HG03159 (cell line): Measurements from ENCODE around the gene SLC25A39.

Experiments
- ATAC-seq: cut with Tn5 transposase; IDR thresholded peaks from one replicate; pipeline ENCODE4 v1.9.1; 2021; ENCODE audit warnings: mild to moderate bottlenecking, moderate library complexity; ENCODE audit not compliant: unreplicated experiment

The SLC25A39 gene

DNA sequence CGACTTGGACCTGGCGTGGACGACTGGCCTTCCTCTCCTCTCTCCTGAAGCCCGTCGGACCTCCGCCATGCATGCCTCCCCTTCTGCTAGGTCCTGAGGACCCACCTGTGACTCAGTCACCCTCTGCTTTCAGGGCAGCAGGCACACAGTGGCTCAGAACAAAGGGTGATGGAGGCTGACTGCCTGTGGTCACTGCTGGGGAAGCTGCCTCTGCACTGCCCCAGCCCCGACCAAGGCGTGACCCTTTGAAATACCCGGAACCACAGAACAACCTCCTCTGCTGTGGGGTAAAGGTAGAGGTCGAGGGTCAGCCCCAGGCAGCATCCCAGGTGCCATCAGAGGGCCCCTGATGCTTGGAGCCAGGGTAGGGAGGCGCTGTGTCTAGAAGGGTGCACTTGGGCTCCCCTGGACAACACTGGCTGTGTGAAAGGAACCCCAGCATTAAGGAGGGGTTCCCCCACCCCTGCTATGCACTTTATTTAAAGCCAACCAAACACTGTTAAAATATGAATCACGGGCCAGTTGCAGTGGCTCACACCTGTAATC is 44.2 kb downstream of the SLC25A39 start:
- ATAC-seq = no peak

DNA sequence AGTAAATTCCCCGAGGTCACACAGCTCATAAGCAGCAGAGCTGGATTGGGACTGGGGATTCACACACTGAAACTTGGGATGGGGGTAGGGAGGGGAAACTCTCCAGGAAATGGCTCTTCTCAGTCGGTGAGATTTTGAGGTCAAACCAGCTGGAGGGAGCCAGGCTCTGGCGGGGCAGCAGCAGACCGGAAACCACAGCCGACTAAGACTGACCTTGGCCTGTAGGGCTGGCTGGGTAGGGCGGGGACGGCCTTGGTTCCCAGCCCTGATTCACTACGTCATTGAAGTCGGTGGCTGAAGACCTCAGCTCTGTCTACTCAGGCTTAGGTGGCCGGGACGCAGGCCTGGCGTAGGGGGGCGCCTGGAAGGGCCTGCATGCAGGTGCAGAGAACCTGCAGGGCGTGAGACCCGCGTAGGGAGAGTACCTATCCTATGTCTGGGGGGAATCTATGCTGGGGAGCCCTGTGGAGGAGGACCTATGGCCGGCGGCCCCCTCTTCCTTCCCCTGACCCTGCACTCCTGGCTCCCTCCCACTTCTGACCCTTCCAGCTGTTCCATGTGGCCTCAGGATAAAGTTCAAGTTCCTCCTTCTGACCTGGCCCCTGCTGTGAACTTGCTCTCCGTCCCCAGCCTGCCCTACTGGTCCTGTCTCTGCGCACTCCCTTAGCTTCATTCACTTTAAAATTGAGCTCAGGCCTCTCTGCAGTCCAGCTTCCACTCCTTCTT is 44.8 kb downstream of the SLC25A39 start:
- peak; percentile 66 for ATAC-seq

DNA sequence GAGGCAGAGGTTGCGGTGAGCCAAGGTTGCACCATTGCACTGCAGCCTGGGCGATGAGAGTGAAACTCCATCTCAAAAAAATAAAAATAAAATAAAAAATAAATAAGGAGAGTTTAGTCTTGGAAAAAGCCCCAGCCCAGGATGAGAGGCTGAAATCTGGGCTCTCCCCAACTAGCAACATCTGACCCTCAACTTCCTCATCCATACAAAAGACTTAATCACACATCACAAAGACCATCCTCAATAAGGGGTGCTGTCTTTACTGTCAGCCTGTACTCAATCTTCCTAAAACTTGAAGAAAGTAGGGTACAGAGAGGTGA is 45.3 kb downstream of the SLC25A39 start:
- no peak for ATAC-seq

DNA sequence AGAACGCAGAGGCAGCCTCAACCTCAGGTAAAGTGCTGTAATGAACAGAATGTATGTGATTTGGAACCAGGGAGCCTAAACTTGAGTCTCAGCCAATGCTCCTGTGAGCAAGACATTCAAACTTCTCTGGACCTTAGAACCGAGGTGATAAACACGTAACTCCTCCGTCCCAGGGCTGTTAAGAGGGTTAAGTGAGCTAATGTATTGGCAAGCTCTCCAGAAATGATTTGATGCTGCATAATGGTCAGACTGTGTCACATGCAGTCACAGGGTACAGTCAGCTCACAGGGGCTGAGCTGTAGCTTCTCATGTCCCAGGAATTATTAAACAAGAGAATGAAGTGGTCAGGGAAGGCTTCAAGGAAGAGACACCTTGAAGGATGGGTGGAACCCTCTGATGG is 46.6 kb downstream of the SLC25A39 start:
- ATAC-seq = no peak

DNA sequence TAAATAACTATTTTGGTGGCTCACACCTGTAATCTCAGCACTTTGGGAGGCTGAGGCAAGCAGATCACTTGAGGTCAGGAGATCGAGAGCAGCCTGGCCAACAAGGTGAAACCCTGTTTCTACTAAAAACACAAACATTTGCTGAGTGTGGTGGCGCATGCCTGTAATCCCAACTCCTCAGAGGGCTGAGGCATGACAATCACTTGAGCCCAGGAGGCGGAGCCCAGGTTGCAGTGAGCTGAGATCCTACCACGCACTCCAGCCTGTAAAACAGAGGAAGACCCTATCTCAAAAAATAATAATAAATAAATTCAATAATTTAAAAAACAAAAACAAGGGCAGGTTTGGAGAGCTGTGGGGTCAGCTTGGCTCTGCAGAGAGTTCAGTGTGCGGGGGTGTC is 51.0 kb downstream of the SLC25A39 start:
- no peak for ATAC-seq

DNA sequence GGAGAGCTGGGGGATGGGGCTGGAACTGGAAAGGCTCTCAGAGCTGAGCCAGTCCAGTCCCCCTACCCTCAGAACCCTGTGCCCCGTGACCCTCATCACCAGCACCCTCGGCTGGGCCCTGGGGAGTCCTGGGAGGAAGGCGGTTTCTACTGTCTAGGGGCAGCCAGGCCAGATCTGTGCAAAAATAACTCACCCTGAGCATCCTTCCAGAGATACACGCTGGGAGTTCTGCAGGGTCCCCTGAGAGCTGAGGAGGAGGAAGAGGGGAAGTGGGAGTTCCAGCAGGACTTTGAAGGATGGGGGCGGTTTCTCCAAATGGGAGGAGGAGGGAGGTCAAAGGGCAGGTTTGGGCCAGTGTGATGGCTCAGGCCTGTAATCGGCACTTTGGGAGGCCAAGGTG is 51.7 kb downstream of the SLC25A39 start:
- ATAC-seq = no peak

DNA sequence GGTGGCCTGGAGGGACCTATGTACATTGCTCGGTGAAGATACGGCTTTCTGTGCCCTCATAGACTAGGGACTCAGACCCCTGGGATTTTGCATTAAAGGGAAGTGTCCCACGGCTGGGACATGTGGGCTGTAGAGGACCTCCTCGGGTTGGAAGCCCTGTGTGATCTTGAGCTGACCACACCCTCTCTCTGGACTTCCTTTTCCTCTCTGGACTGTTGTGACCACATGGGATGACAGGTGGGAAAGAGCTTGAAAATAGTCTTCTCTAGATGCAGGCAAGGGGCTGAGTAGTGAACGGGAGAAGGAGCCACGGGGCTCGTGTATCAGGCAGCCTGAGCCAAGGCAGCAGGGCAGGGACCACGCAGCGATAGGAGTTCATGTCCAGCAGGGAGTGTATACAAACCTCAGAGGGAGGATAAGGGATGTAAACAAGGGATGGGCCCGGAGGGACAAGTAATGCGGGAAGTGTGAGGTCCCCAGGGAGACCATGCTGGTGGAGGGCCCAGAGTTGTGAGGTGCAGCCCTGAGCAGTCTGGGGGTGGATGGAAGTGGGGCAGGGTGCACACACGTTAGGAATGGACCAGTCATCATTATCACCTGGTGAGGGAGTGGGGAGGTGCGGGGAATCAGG is 52.2 kb downstream of the SLC25A39 start:
- no peak for ATAC-seq
